ENCODE measurements around the gene RHBDD1.

The RHBDD1 gene

GRCh38 chr2:226916669-226917068 lies 80.8 kb downstream of the RHBDD1 start:
- no peak for DNase-seq (ENCODE audit: low spot score)

GRCh38 chr2:226932443-226932842 lies 96.6 kb downstream of the RHBDD1 start:
- DNase-seq (ENCODE audit: low spot score): no peak

GRCh38 chr2:226934546-226935201 lies 98.8 kb downstream of the RHBDD1 start:
- no peak for DNase-seq (ENCODE audit: low spot score)

- no peak for DNase-seq (ENCODE audit: low spot score)
These were observed 108.2 kb downstream of the RHBDD1 start for GRCh38 chr2:226943862-226944620.

GRCh38 chr2:226953206-226953605 lies 117.4 kb downstream of the RHBDD1 start:
- DNase-seq (ENCODE audit: low spot score): no peak

- DNase-seq (ENCODE audit: low spot score): no peak
These were observed 118.0 kb downstream of the RHBDD1 start for GRCh38 chr2:226953826-226954225.

GRCh38 chr2:226956659-226957058 lies 120.8 kb downstream of the RHBDD1 start:
- DNase-seq (ENCODE audit: low spot score): no peak

- DNase-seq (ENCODE audit: low spot score): no peak
These were observed 123.6 kb downstream of the RHBDD1 start for GRCh38 chr2:226959418-226959817.

GRCh38 chr2:226962176-226962773 lies 126.4 kb downstream of the RHBDD1 start:
- DNase-seq (ENCODE audit: low spot score): no peak

GRCh38 chr2:226963528-226963927 lies 127.7 kb downstream of the RHBDD1 start:
- no peak for DNase-seq (ENCODE audit: low spot score)

GRCh38 chr2:226965376-226965775 lies 129.5 kb downstream of the RHBDD1 start:
- DNase-seq (ENCODE audit: low spot score): no peak

GRCh38 chr2:226969417-226970080 lies 133.7 kb downstream of the RHBDD1 start:
- DNase-seq (ENCODE audit: low spot score): no peak

- no peak for DNase-seq (ENCODE audit: low spot score)
These were observed 134.5 kb downstream of the RHBDD1 start for GRCh38 chr2:226970362-226970761.

- DNase-seq (ENCODE audit: low spot score): no peak
These were observed 135.2 kb downstream of the RHBDD1 start for GRCh38 chr2:226971084-226971483.

- DNase-seq (ENCODE audit: low spot score): no peak
These were observed 135.9 kb downstream of the RHBDD1 start for GRCh38 chr2:226971770-226972169.

- DNase-seq (ENCODE audit: low spot score): no peak
These were observed 138.0 kb downstream of the RHBDD1 start for GRCh38 chr2:226973816-226974215.

- DNase-seq (ENCODE audit: low spot score): no peak
These were observed 141.9 kb downstream of the RHBDD1 start for GRCh38 chr2:226977775-226978190.

GRCh38 chr2:226978300-226978699 lies 142.4 kb downstream of the RHBDD1 start:
- DNase-seq (ENCODE audit: low spot score): no peak

- no peak for DNase-seq (ENCODE audit: low spot score)
These were observed 143.2 kb downstream of the RHBDD1 start for GRCh38 chr2:226979004-226979403.

GRCh38 chr2:226981791-226982326 lies 146.0 kb downstream of the RHBDD1 start:
- no peak for DNase-seq (ENCODE audit: low spot score)

GRCh38 chr2:226983895-226984749 lies 148.3 kb downstream of the RHBDD1 start:
- DNase-seq (ENCODE audit: low spot score): no peak
